KG1 (cell line): ENCODE measurements around the gene DGKZ.

Experiments
- DNase-seq: peaks from one replicate; lab custom pipeline; 2025; lab: John Stamatoyannopoulos, UW

Gene DGKZ

DNA sequence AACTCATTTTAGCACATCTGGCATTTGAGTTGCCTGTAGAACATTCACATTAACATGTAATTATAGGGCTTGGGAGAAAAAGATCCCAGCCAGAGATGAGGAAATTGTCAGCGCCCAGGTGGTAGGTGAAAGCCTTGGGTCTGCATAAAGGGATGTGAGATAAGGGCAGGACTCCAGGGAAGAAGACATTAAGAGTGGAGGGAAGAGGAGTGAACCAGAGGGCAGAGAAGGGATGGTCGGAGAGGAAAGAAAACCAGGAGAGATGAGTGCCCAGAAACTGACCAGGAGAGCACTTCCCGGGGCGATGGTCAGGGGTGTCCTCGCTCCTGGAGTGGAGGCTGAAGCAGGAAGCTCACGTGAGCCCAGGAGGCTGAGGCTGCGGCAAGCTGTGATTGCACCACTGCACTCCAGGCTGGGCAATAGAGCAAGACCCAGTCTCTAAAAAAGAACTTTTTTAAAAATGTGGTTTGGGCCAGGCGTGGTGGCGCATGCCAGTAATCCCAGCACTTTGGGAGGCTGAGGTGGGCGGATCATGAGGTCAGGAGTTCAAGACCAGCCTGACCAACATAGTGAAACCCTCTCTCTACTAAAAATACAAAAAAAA is 20.3 kb upstream of the DGKZ start:
- no peak for DNase-seq

DNA sequence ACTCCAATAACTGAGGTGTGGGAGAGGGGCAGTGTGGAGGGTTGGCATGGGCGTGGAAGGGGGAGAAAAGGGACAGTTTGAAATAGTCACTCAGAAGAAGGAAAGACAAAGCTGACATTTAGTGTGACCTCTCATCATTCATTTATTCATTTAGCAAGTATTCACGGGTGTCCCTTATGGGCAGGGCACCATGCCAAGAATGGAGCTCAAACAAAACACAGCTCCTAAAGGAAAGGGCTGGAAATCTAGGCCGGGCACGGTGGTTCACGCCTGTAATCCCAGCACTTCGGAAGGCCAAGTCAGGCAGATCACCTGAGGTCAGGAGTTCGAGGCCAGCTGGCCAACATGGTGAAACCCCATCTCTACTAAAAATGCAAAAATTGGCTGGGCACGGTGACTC is 19.4 kb upstream of the DGKZ start:
- DNase-seq, result no peak

DNA sequence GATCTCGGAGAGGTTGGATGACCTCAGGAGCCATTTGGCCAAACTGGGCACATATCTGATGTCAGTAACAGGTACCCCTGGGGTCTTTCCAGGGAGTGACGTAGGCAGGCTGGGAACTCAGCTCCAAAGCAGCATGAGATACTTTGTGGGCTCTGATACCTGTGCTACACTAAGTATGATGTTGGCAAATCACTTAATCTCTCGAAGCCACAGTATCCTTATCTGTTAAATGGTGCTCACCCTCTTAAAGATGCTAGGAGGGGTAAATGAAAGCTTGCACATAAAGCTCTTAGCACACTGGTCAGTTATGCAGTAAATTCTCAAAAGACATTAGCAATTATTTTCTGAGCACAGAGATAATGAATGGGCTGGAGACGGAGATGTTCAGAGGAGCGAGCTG is 17.1 kb upstream of the DGKZ start:
- DNase-seq, result no peak

DNA sequence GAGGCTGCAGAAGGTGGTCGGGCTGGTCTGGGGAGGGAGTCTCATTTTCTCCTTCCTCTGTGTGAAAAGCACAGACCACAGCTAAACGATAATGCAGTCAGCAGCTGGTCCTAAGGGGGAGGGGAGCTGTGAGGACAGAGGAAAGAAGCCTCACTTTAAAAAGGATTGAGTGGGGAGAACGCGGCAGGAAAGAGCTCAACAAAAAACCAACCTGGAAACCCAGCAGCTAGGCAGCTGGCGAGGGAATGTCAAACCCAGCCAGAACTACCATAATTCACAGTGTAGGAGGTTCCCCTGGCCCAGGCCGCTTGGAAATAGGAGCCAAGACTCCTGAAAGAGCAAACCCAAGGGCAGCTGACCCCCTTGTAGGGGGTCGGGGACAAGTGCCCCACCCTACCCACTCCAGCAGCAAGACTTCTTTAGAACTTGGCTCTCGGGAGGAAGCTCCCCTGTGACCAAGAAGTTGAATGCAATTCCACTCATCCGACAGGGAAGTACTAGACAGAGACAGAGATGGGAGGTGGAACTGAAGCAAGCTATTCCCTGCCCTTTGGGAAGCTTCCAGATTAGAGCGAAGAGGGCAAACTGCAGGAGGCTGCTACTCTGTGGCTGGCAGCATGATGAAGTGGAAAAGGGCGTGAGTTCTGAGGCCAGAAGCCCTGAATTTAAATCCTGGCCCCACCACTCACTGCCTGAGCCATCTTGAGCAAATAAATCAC is 16.5 kb upstream of the DGKZ start:
- DNase-seq, result no peak

DNA sequence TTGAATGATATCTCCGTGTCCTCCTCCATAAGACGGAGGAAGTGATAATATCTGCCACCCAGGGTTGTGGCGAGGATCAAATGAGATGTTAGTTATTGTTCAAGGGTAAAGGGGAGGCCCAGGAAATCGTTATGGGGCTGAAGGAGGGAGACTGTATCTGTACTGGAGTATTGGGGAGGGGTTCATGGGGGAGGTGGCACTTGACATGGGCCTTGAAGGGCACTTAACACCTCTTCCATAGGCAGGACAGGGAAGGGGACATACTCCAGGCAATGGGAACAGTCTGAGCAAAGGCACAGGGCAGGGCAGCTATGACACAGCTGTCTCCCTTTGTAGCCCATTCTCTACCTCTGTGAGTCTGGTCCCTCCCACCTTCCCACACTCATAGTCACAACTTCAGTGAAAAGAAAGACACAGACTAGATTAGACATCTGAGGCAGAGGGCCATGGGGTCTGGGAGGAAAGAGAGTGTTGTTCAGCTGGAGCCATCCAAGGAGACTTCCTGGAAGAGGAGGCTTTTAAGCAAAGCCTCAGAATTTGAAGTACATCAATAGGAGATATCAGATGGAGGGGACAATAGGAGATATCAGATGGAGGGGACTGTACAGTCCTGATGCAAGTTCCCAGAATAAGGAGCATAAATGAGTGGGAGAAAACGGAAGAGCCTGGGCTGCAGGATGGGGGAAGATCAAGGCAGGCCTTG is 15.8 kb upstream of the DGKZ start:
- DNase-seq, result no peak

DNA sequence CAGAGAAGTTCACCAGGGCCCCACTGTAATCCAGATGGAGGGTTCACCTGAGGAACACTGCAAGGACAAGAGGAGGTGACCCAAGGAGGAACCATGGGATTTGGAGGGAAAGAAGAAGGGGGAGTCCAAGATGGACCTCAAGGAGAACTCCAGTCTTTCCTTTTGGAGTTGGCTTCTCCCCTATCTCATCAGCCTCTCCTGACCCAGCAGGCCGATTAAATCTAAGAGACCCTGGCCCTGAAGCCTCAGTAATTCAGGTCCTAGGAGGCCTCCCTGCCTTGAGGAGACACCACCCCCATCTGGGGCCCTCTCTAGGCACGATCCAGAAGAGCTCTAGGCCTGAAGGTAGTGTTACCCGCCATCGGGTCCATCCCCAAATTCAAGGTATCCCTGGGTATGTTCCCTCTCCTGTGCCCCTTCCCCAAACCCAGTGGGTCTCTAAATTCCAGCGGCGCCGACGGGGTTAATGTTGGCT is 15.1 kb upstream of the DGKZ start:
- no peak for DNase-seq

DNA sequence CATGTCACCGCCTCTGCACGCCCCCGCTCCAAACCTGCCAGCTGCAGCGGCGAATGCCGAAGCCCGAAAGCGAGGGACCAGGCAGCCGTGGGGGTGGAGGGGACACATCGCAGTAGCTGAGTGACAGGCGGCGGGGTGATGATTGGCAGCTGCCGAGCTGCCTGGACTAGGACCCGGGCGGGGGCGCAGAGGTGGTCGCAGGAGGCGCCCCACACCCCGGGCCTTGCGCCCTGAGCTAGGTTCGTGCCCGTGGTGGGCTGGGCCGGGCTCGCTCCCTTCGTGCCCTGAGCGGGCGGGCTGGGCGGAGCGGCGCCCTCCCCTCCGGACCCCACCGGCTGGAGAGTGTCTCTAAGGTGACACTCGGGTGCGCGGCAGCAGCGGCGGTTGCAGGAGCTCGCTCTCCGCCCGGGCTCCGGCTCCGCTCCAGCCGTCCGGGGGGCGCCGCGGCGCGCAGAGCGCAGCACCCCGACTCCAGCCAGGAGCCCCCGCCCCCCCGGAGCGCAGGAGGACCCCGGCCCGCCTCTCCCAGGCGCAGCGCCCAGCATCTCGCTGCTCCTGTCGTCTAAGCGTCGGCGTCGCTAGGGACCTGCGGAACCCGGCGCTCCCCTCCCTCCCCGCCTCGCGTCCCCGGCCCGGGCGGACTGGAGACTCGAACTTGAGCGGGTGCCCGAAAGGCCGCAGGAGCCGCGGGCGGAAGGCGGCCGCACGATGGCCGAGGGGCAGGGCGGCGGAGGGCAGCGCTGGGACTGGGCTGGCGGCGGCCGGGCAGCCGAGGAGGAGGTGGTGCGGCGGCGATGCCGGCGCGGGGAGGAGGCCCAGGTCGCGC is 14.5 kb upstream of the DGKZ start:
- no peak for DNase-seq

DNA sequence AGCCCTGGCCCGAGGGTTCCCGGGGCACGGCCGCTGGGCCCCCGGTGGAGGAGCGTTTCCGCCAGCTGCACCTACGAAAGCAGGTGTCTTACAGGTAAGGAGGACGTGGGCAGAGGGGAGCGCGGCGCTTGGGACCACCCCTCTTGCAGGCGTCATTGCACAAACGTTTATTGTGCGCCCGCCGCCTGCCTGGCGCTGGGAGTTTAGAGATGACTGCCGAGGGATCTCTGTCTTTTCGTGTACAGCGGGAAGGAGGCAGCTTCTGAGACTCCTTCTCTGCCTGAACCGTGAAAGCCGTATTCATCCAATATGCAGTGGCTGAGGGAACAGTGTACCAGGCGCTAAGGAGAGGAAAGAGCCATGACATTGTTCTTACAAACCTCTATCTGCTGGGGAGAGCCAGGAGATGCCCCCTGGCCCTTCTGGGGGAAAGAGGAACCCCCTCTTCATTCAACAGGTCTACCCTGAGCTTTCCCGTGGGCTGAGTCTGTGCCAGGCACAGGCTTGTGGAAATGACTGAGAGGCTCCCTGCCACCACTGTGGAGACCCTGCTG is 13.8 kb upstream of the DGKZ start:
- no peak for DNase-seq

DNA sequence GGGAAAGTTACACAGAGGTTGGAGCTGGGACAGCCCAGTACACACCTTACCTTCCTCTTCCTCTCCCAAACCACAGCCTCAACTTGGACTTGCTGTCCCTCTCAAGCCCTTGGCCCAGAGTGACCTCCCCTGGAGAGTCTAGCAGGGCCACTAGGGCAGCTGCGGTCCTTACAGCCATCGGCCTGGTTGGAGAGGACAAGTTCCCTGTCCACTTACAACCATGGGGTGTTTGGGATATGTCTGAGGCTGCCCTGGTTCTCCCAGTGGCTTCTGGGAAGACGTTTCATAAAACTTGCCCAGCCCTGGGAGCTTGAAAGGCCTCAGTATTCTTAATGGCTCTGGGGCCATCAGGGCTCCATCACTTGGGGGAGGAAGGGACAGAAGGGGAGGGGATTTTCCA is 13.1 kb upstream of the DGKZ start:
- no peak for DNase-seq

DNA sequence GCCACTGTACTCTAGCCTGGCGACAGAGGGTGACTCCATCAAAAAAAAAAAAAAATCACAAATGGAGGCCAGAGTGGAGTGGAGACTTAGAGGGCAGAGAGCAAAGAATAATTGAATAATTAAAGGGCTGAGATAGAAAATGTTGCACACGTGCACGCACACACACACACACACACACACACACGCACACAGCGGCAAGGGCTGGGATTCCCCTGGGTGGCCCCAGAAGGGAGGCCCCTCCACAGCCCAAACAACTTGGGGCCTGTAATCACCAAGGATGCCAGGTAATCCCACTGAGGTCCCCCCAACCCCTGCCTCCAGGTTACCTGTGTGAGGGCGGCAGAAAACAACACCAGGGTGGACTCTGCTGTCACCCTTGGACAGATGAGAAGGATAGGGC is 12.0 kb upstream of the DGKZ start:
- DNase-seq, result no peak

DNA sequence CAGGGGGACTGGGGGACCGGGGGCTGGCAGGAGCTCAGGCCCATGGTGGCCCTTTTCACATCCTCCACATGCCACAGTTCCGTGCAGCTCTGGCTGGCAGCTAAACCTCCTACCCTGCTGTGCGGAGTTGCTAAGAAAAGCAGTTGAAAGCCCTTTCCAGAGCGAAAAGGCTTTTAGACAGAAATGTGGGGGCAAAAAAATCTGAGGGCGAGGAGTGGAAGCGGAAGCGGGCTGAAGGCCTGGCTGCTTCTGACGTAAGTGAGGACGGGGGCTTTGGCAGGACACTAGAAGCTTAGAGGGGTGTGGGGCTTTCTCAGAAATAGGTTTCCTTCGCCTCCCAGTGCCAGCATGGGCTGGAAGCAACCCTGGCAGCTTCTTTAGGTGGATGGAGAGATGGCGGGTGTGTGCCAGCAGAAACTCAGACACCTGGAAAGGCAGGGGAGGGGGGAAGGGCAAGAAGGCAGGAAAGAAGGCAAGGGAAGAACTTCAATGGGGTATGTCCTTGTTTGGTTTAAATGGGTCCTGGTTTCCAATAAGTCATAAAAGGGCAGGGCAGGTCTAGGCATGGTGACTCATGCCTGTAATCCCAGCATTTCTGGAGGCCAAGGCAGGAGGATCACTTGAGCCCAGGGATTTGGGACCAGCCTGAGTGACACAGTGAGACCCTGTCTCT is 11.2 kb upstream of the DGKZ start:
- DNase-seq, result no peak

DNA sequence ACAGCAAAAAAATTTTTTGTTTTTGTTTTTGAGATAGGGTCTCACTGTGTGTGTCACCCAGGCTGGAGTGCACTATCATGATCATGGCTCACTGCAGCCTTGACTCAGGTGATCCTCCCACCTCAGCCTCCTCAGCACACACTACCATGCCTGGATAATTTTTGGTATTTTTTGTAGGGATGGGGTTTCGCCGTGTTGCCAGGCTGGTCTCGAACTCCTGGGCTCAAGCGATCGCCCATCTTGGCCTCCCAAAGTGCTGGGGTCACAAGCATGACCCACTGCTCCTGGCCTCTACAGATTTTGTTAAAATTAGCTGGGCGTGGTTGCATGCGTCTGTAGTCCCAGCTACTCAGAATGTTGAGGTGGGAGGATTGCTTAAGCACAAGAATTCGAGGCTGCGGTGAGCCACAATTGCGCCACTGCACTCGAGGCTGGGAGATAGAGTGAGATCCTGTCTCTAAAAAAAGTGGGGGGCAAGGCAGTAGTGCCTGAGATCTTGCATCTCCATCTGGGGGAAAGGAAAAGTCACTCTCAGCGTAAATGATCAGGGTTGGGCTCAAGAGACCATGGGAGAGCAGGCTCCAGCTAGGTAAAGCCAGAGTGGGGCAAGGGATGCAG is 10.6 kb upstream of the DGKZ start:
- no peak for DNase-seq

DNA sequence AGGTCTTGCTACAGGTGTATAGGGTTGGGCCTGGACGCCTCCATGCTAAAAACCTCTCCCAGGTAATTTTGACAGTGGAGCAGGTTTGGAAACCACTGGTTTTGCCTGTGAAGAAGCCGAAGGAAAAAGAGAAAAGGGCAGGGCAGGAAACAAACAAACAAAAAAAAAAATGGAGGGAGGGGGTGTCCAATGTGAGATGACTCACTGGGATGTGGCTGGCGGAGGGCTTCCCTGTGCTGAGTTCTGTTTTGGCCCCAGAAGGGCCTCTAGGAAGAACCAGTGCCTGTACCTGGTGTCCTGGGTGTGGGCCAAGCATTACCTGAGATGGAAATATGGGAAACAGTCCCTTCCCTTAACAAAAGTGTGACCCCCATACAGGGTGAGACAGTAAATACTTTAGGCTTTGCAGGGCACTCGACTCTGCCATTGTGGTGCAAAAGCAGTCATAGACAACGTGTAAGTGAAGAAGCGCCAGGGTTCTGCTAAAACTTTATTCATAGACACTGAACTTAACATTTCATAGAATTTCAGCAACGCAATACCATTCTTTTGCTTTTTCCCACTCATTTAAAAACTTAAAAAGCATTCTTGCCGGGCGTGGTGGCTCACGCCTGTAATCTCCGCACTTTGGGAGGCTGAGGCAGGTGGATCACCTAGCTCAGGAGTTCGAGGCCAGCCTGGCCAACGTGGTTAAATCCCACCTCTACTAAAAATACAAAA is 9.5 kb upstream of the DGKZ start:
- DNase-seq, result no peak

DNA sequence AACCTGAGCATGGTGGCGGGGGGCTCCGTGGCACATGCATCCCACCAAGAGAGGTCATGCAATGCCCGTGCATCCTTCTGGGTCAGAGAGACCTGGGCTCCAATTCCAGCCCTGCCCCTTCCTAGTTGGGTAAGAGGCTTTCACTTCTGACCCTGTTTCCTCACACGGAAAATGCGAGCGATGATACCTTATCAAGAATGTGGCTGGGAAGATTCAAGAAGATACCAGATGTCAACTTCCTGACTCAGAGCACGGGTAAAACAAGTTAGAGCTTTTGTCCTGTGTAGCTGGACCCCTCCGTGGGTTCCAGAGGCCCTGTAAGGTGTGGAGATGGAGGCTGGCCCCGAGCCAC is 8.7 kb upstream of the DGKZ start:
- DNase-seq, result no peak

DNA sequence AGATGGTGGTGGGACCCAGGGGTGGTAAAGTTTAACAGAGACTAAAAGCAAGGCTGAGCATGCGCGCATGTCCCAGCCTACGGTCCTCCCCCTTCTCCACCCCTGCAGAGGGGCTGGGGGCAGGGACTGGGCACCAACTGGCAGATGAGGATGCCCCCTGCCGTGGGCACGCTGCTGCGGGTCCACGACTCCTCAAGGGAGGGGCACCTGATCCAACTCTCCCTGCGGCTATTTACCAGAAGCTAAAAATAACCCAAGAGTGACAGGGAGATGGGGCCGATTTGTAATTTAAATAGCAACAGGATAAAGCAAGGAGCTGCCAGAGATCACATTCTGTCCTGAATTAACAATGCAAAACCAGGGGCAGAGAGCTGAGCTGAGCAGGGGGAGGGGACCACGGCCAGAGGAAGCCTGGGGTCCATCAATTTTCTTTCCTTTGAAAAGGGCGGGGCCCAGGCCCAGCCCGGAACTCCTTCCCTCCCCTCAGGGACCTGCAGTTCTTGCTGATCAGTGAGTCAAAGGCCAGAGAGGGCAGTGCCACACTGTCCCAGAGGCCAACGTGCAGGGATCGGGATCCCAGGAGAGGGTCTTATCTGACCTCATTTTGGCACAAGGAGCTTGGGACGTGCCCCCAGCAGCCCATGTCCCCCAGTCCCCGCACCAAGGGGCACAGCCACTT is 8.1 kb upstream of the DGKZ start:
- DNase-seq, result no peak

DNA sequence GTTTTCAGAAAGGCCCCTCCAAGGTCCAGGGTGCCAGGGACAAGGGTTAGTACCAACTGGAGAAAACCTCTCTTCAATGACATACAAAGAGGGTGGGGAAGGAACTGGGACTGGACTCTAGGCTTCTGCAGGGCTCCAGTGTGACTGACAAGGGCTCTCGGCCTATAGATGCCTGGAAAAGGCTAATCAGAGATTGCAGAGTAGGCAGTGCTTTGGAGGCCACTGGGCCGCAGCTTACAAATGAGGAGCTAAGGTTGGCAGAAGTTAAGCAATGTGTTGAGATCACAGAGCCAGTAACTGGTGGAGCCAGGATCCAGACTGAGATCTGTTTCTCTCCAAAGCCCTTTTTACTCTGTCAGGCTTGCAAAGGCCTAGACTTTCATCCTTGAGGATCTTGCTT is 7.4 kb upstream of the DGKZ start:
- DNase-seq, result no peak

DNA sequence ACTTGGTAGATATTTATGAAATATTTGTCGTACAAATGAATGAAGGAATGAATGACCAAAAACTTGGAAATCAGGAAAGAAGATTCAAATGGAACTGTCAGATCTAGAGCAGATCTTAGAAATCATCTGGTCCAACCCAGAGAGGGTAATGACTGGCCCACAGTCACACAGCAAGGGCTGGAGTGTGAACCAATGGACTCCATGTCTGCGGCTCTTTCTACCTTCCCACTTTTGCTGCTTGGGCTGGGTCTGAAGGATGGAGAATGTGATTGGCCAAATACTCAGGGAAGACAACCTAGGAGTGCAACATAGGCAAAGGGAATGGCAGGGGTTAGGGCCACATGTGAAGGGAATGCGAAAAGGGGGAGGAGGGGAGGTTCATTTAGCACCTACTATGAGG is 5.8 kb upstream of the DGKZ start:
- DNase-seq, result no peak

DNA sequence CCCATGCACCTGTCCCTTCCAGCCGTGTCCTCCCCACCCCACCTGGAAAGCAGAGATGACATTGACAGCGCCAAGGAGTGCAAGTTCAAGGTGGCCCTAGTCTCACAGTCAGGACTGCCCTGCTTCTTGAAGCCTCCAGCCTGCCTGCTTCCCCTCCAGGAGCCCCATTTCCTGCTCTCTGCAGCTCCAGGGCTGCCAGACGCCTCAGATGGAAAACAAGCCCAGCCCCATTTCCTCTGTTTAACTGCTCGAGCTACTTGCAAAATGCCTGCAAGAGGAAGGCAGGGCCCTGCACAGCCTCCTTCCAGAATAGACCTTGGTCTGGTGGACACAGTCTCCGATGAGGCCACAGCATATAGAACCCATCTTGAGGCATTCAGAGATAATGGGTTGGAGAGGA is 5.0 kb upstream of the DGKZ start:
- DNase-seq, result peak; percentile 25

DNA sequence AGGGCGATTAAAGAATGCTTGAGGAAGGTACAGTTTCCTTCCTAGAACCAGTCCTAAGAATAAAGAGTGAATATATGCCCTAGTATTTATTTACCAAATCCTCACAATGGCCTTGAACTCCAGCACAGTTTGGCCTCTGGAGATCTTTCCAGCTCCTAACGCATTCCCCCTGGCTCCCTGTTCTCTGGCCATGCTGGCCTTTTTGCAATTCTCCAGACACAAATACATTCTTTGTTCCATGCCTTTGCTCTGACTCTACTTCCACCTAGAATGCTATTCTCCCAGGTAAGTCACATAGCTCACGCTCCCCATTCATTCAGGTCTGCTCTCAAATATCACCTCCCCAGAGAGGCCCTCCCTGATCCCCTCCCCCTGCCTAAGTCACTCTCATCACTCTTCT is 3.7 kb upstream of the DGKZ start:
- DNase-seq, result no peak

DNA sequence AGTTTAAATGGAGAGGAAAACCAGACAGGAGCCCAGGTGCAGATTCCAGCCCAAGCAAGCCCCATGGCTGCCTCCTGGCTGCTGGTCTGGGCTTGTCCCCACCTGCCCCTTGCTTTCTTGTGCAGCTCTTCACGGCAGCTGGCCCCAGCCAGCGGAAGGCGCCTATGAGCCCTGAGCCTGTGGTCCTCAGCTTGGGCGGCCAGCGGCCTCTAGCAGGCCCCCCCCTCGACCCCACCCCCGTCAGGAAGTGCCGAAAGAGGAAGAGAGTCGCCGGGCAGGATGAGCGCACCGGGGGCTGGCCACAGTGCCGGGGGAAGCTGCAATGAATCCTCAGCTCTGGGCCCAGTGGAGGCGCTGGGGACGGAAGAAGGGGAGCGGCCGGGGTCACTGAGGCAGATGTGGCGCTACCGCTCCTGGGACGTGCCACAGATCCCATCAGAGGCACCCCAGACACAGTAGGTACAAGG is 2.1 kb upstream of the DGKZ start:
- peak; percentile 46 for DNase-seq
